Endothelial cell (in vitro differentiated cells): ENCODE data around the gene CDH15. TPM values are rescaled to one million over a fixed set of nuclear protein-coding genes. Genes with fewer than 3 reads are reported as not detected.
"Not testable (repeated sequence)": the region's sequence is repeated elsewhere in the genome, so short reads cannot be mapped to it uniquely, and the experiment has no call there.

Source experiments
- DNase-seq: peaks from one replicate; pipeline ENCODE4 v3.0.0; 2021; ENCODE audit warnings: low spot score
- H3K27ac Mint-ChIP-seq: one replicate; pipeline ENCODE4 v1.8.0; 2021; ENCODE audit warnings: mixed read lengths, inconsistent platforms; ENCODE audit not compliant: unreplicated experiment
- H3K27me3 Mint-ChIP-seq: one replicate; pipeline ENCODE4 v1.8.0; 2021; ENCODE audit warnings: mild to moderate bottlenecking, moderate library complexity, mixed read lengths, inconsistent platforms; ENCODE audit not compliant: unreplicated experiment
- H3K36me3 Mint-ChIP-seq: one replicate; pipeline ENCODE4 v1.8.0; 2021; ENCODE audit warnings: mild to moderate bottlenecking, low read depth, mixed read lengths, inconsistent platforms; ENCODE audit not compliant: unreplicated experiment
- H3K4me1 Mint-ChIP-seq: one replicate; pipeline ENCODE4 v1.8.0; 2021; ENCODE audit warnings: mild to moderate bottlenecking, mixed read lengths, inconsistent platforms; ENCODE audit not compliant: unreplicated experiment
- H3K4me3 Mint-ChIP-seq: one replicate; pipeline ENCODE4 v1.8.0; 2021; ENCODE audit warnings: mild to moderate bottlenecking, mixed read lengths, inconsistent platforms; ENCODE audit not compliant: unreplicated experiment
- H3K9me3 Mint-ChIP-seq: one replicate; pipeline ENCODE4 v1.8.0; 2021; ENCODE audit warnings: mixed read lengths, inconsistent platforms; ENCODE audit not compliant: unreplicated experiment
- total RNA-seq: library from RNA; stranded (reverse); fragmentation: NEBNext Ultra II Directional; extraction: Animal tissue kit (Norgen Biotek cat#: 25700); gene quantifications from one replicate; pipeline ENCODE4 v1.2.1, GENCODE V29; 2021; ENCODE audit not compliant: unreplicated experiment
- TF ChIP-seq, protein P1 (sequence below): fragments of 200-600 bp; sonication (generic); IDR thresholded peaks from one replicate; pipeline ENCODE4 v1.5.0; 2021; ENCODE audit warnings: antibody characterized with exemption; ENCODE audit not compliant: unreplicated experiment

The CDH15 gene
- total RNA-seq, 1 donor from 2014 or later: not detected

DNA sequence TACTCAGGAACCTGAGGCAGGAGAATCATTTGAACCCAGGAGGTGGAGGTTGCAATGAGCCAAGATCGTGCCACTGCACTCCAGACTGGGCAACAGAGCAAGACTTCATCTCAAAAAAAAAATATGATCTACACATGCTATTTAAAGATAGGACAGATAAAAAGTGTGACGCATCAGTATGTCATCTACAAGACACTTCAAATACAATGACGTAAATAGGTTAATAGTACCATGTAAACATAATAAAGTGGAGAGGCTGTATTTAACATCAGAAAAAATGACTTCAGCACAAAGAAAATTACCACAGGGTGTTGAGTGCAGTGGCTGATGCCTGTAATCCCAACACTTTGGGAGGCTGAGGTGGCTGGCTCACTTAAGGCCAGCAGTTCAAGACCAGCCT, 66.2 kb downstream of the CDH15 start:
- H3K27me3 Mint-ChIP-seq: peaks cover 7% of the 10 kb centered on the region
- H3K36me3 Mint-ChIP-seq: peaks cover 30% of the 10 kb centered on the region
- H3K4me3 Mint-ChIP-seq: no peak overlapping the region
- no peak overlapping the region for H3K27ac Mint-ChIP-seq
- H3K9me3 Mint-ChIP-seq: no peaks in the 10 kb centered on the region
- TF ChIP-seq, protein P1, sequence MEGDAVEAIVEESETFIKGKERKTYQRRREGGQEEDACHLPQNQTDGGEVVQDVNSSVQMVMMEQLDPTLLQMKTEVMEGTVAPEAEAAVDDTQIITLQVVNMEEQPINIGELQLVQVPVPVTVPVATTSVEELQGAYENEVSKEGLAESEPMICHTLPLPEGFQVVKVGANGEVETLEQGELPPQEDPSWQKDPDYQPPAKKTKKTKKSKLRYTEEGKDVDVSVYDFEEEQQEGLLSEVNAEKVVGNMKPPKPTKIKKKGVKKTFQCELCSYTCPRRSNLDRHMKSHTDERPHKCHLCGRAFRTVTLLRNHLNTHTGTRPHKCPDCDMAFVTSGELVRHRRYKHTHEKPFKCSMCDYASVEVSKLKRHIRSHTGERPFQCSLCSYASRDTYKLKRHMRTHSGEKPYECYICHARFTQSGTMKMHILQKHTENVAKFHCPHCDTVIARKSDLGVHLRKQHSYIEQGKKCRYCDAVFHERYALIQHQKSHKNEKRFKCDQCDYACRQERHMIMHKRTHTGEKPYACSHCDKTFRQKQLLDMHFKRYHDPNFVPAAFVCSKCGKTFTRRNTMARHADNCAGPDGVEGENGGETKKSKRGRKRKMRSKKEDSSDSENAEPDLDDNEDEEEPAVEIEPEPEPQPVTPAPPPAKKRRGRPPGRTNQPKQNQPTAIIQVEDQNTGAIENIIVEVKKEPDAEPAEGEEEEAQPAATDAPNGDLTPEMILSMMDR: no peak
- no peak for DNase-seq
- H3K4me1 Mint-ChIP-seq: peaks cover 8% of the 10 kb centered on the region

- Mint-ChIP-seq H3K36me3 (peaks cover 8% of the 10 kb centered on the region), H3K27me3 (peaks cover 18% of the 10 kb centered on the region), H3K4me3 (peak overlapping the region; percentile 90), H3K9me3 (no peaks in the 10 kb centered on the region), H3K27ac (peak overlapping the region; percentile 88), H3K4me1 (peaks cover 8% of the 10 kb centered on the region)
- TF ChIP-seq, protein P1: peak; percentile 1
- DNase-seq: peak; percentile 47
Observed at GRCh38 chr16:89241187-89242007, 69.8 kb downstream of the CDH15 start.

DNA sequence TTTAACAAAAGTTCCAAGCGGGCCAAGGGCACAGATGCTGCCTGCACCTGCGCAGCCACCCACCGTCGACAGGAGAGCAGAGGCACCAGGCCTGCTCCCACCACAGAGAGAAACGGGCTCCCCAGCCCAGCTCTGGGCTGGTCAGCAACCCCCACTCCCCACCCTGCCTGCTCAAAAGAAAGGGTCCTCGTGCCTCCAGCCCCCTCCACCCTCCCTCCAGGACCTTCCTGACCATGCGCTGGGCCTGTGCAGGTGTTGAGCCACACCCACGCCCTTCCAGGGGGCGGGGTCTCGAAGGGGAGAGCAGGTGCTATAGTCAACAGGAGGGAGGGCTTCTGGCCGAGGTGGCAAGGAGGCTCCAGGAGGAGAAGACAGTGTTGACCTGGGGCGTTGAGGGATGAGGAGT, 71.2 kb downstream of the CDH15 start:
- TF ChIP-seq, protein P1: no peak

DNA sequence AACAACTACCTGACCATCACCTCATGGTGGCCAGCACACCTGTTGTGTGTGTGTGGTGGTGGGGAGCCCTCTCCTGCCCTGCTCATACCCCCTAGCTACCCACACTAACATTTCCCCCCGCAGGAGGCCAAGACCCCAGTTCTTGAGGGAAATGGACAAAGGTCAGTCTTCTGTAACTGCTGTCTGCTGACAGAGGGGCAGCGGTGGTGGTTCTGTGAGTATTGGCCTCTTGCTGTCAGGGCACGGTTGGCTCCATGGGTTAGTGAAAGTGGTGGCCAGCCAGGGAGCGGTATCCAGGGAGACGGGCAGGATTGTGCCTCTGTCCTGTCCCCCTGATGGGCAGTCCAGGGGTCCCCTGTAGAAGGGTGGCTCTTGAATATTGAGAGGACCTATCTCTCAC, 72.1 kb downstream of the CDH15 start:
- DNase-seq: no peak
- Mint-ChIP-seq H3K27me3 (peaks cover 20% of the 10 kb centered on the region), H3K36me3 (peaks cover 6% of the 10 kb centered on the region), H3K27ac (no peak overlapping the region), H3K4me1 (peaks cover 8% of the 10 kb centered on the region), H3K4me3 (no peak overlapping the region), H3K9me3 (no peaks in the 10 kb centered on the region)
- TF ChIP-seq, protein P1: no peak

More for the DNA sequence above, 71.2 kb downstream of the CDH15 start:
- Mint-ChIP-seq H3K4me1 (peaks cover 8% of the 10 kb centered on the region), H3K36me3 (peaks cover 8% of the 10 kb centered on the region), H3K27me3 (peaks cover 19% of the 10 kb centered on the region), H3K4me3 (no peak overlapping the region), H3K9me3 (no peaks in the 10 kb centered on the region), H3K27ac (no peak overlapping the region)
- DNase-seq: no peak

GRCh38 chr16:89244264-89244663, 72.7 kb downstream of the CDH15 start:
- not testable (repeated sequence) for H3K4me3 Mint-ChIP-seq, H3K27ac Mint-ChIP-seq, H3K4me1 Mint-ChIP-seq, H3K9me3 Mint-ChIP-seq, H3K36me3 Mint-ChIP-seq, DNase-seq
- peaks cover 20% of the 10 kb centered on the region for H3K27me3 Mint-ChIP-seq
